H1 (cell line): ENCODE results near the gene PCNX1. TPM values are rescaled to one million over a fixed set of nuclear protein-coding genes. Genes with fewer than 3 reads are reported as not detected.

Source experiments
- CTCF ChIA-PET: fragments of 300-600 bp; sonication (Branson Sonifier 250); formaldehyde crosslinking; loops from one replicate; lab custom pipeline; 2021; ENCODE audit not compliant: partially characterized antibody; lab: Charles Lee
- POLR2A ChIA-PET: fragments of 300-600 bp; sonication (Branson Sonifier 250); formaldehyde crosslinking; loops from one replicate; lab custom pipeline; 2021; ENCODE audit warnings: inconsistent platforms; ENCODE audit not compliant: partially characterized antibody; lab: Charles Lee
- DNase-seq, 2 experiments: peaks; one replicate each; pipeline versions ENCODE4 v3.0.0 to v3.0.0-alpha.2; 2010 to 2022; ENCODE audit warnings: low spot score in 2 of 2, low read depth in 1 of 2, mixed read lengths in 1 of 2
- FAIRE-seq: peaks from 2 replicates; lab custom pipeline; 2011; peaks lifted over from hg19 to GRCh38; lab: Jason Lieb, UNC
- H2AFZ ChIP-seq: 2 replicates; pipeline ENCODE4 v1.8.1; 2012; ENCODE audit warnings: low read length, inconsistent platforms
- H2AK5ac ChIP-seq: 2 replicates; pipeline ENCODE4 v1.6.1; 2013; ENCODE audit warnings: low read depth, low read length
- H2BK120ac ChIP-seq: replicated peaks from 2 replicates; pipeline ENCODE3; 2013; ENCODE audit warnings: low read depth, low read length, inconsistent platforms
- H2BK12ac ChIP-seq: 2 replicates; pipeline ENCODE4 v1.6.1; 2013; ENCODE audit warnings: low read depth, low read length
- H2BK15ac ChIP-seq: 2 replicates; pipeline ENCODE4 v1.6.1; 2013; ENCODE audit warnings: low read length
- H2BK20ac ChIP-seq: 2 replicates; pipeline ENCODE4 v1.6.1; 2013; ENCODE audit warnings: low read length
- H2BK5ac ChIP-seq: 2 replicates; pipeline ENCODE4 v1.6.1; 2013; ENCODE audit warnings: low read depth, low read length
- H3K14ac ChIP-seq: 2 replicates; pipeline ENCODE4 v1.6.1; 2013; ENCODE audit warnings: inconsistent platforms; ENCODE audit not compliant: insufficient read length
- H3K18ac ChIP-seq: 2 replicates; pipeline ENCODE4 v1.6.1; 2013; ENCODE audit warnings: low read length; ENCODE audit errors: extremely low read depth
- H3K23ac ChIP-seq: 2 replicates; pipeline ENCODE4 v1.6.1; 2013; ENCODE audit warnings: inconsistent platforms; ENCODE audit not compliant: insufficient read length
- H3K23me2 ChIP-seq: 2 replicates; pipeline ENCODE4 v1.6.1; 2013; ENCODE audit warnings: low read depth, low read length
- H3K27ac ChIP-seq: 2 replicates; pipeline ENCODE4 v1.6.1; 2011; ENCODE audit warnings: low read depth, low read length, inconsistent platforms
- H3K27me3 ChIP-seq, 4 experiments: replicated peaks in 1 of 4; 1 replicate in 1 of 4; 2 replicates in 3 of 4; pipeline versions ENCODE4 v1.6.1 to v1.8.1; 2011 to 2013; ENCODE audit warnings: low read length in 3 of 4, mild to moderate bottlenecking in 3 of 4, inconsistent platforms in 2 of 4, mixed read lengths in 2 of 4, moderate library complexity in 1 of 4; ENCODE audit not compliant: control insufficient read depth in 3 of 4, insufficient read depth in 3 of 4; ENCODE audit errors: extremely low read depth in 1 of 4
- H3K36me3 ChIP-seq, 4 experiments: 2 replicates each; pipeline versions ENCODE4 v1.6.1 to v1.8.1; 2011 to 2013; ENCODE audit warnings: mild to moderate bottlenecking in 4 of 4, low read length in 3 of 4, moderate library complexity in 2 of 4, control low read depth in 1 of 4, inconsistent platforms in 1 of 4; ENCODE audit not compliant: insufficient read depth in 4 of 4, control insufficient read depth in 2 of 4
- H3K4ac ChIP-seq: replicated peaks from 2 replicates; pipeline ENCODE3; 2013; ENCODE audit warnings: low read length, low read depth, mixed read lengths, inconsistent platforms; ENCODE audit not compliant: insufficient read length
- H3K4me1 ChIP-seq, 4 experiments: replicated peaks in 1 of 4; 1 replicate in 1 of 4; 2 replicates in 3 of 4; pipeline versions ENCODE4 v1.6.1 to v1.8.1; 2011 to 2013; ENCODE audit warnings: low read length in 3 of 4, inconsistent platforms in 2 of 4, mixed read lengths in 1 of 4; ENCODE audit not compliant: insufficient read depth in 4 of 4, control insufficient read depth in 3 of 4
- H3K4me2 ChIP-seq, 2 experiments: 2 replicates each; pipeline versions ENCODE4 v1.6.1 to v1.8.1; 2011 to 2013; ENCODE audit warnings: low read depth in 2 of 2, low read length in 2 of 2, control low read depth in 1 of 2, inconsistent platforms in 1 of 2, mild to moderate bottlenecking in 1 of 2; ENCODE audit not compliant: insufficient read depth in 1 of 2
- H3K4me3 ChIP-seq, 4 experiments: fragments of 200-600, 300-600 bp in 1 of 4; sonication (generic), shearing (Covaris generic), sonication (Bioruptor Twin) in 1 of 4; 2 replicates each; pipeline versions ENCODE4 v1.5.1 to v1.8.1; 2011 to 2016; ENCODE audit warnings: low read length in 4 of 4, low read depth in 3 of 4, control low read depth in 2 of 4, inconsistent platforms in 2 of 4, mild to moderate bottlenecking in 2 of 4, mixed read lengths in 1 of 4, moderate library complexity in 1 of 4; ENCODE audit not compliant: insufficient read depth in 2 of 4; ENCODE audit errors: extremely low read depth in 1 of 4
- H3K56ac ChIP-seq: replicated peaks from 2 replicates; pipeline ENCODE3; 2013; ENCODE audit warnings: low read depth, mild to moderate bottlenecking, mixed read lengths, low read length, inconsistent platforms; ENCODE audit not compliant: insufficient read length
- H3K79me1 ChIP-seq: 2 replicates; pipeline ENCODE4 v1.6.1; 2013; ENCODE audit warnings: low read depth, low read length, control low read depth
- H3K79me2 ChIP-seq, 2 experiments: 2 replicates each; pipeline versions ENCODE4 v1.6.1 to v1.8.1; 2012 to 2013; ENCODE audit warnings: low read length in 2 of 2, mild to moderate bottlenecking in 2 of 2, inconsistent platforms in 1 of 2; ENCODE audit not compliant: insufficient read depth in 2 of 2, control insufficient read depth in 1 of 2
- H3K9ac ChIP-seq, 4 experiments: replicated peaks in 1 of 4; 1 replicate in 1 of 4; 2 replicates in 3 of 4; pipeline versions ENCODE4 v1.6.1 to v1.8.1; 2011 to 2013; ENCODE audit warnings: low read depth in 3 of 4, low read length in 3 of 4, control low read depth in 2 of 4, mild to moderate bottlenecking in 2 of 4, moderate library complexity in 2 of 4, inconsistent platforms in 1 of 4; ENCODE audit errors: extremely low read depth in 1 of 4
- H3K9me3 ChIP-seq, 2 experiments: 2 replicates each; pipeline versions ENCODE4 v1.6.1 to v1.8.1; 2012 to 2013; ENCODE audit warnings: mild to moderate bottlenecking in 2 of 2, moderate library complexity in 2 of 2, control low read depth in 1 of 2, inconsistent platforms in 1 of 2, low read depth in 1 of 2, low read length in 1 of 2, mixed read lengths in 1 of 2; ENCODE audit not compliant: insufficient read depth in 2 of 2
- H4K20me1 ChIP-seq, 2 experiments: replicated peaks in 1 of 2; 2 replicates each; pipeline versions ENCODE3 to v1.8.1; 2011 to 2013; ENCODE audit warnings: inconsistent platforms in 2 of 2, low read length in 2 of 2, mild to moderate bottlenecking in 1 of 2; ENCODE audit not compliant: insufficient read depth in 2 of 2, control insufficient read depth in 1 of 2
- H4K5ac ChIP-seq: 2 replicates; pipeline ENCODE4 v1.6.1; 2013; ENCODE audit warnings: low read length, low read depth, mixed read lengths, inconsistent platforms; ENCODE audit not compliant: insufficient read length
- H4K8ac ChIP-seq: 2 replicates; pipeline ENCODE4 v1.8.0; 2013; ENCODE audit warnings: mild to moderate bottlenecking, moderate library complexity, low read length, inconsistent platforms; ENCODE audit not compliant: insufficient read depth; ENCODE audit errors: extremely low read depth
- H4K91ac ChIP-seq: replicated peaks from 2 replicates; pipeline ENCODE3; 2013; ENCODE audit warnings: low read length, mixed read lengths, inconsistent platforms; ENCODE audit not compliant: insufficient read length
- FOSL1 ChIP-seq: IDR thresholded peaks from 2 replicates; pipeline ENCODE4 v1.6.1; 2011; ENCODE audit warnings: mild to moderate bottlenecking, low read depth, low read length, moderate library complexity; ENCODE audit not compliant: insufficient read depth
- WGBS, 2 experiments: shearing (Covaris generic) in 1 of 2; methylation state at CpG; one replicate each; pipeline versions ENCODE4 v1.1.6 to v1.1.7; 2013 to 2015; ENCODE audit warnings: low lambda C conversion rate in 2 of 2, mixed read lengths in 2 of 2, inconsistent platforms in 1 of 2, low coverage in 1 of 2, missing lambda C conversion rate in 1 of 2; ENCODE audit not compliant: insufficient replicate concordance in 2 of 2, insufficient coverage in 1 of 2, insufficient read length in 1 of 2; ENCODE audit errors: extremely low coverage in 1 of 2, missing lambda C conversion rate in 1 of 2; 5-methylcytosine and 5-hydroxymethylcytosine counted together
- polyA plus RNA-seq, 7 experiments: library from polyadenylated mRNA; depleted of rRNA in 3 of 7; stranded (reverse) in 5 of 7; unstranded in 2 of 7; fragments of >200 nt in 5 of 7; fragments of 200-250 nt in 2 of 7; gene quantifications; 1 replicate in 5 of 7; 2 replicates in 1 of 7; 4 replicates in 1 of 7; pipeline versions ENCODE4 v1.2.1 to v1.2.3, GENCODE V29; 2011 to 2013; ENCODE audit warnings: missing spikeins in 2 of 7, mixed read lengths in 2 of 7
- total RNA-seq: library from RNA; stranded (reverse); fragmentation: NEBNext Ultra II Directional; extraction: Animal tissue kit (Norgen Biotek cat#: 25700); gene quantifications from 2 replicates; pipeline ENCODE4 v1.2.1, GENCODE V29; 2021

Gene PCNX1
- total and polyA plus RNA-seq, 2 of the 8 experiments (the other 6 are each of a cell fraction or from before 2014, with no cell fraction given): 37.7 to 53.2 TPM

- Histone ChIP-seq H3K4me2 (no peak overlapping the region), H4K8ac (no peak overlapping the region), H2AK5ac (no peak overlapping the region), H3K27ac (no peak overlapping the region), H2BK12ac (no peak overlapping the region), H3K79me2 (no peaks in the 10 kb centered on the region), H3K4me3 (no peak overlapping the region), H4K5ac (no peak overlapping the region), H3K23me2 (no peaks in the 10 kb centered on the region), H3K14ac (no peak overlapping the region), H3K23ac (no peak overlapping the region), H3K27me3 (no peaks in the 10 kb centered on the region), H2BK20ac (no peak overlapping the region), H4K20me1 (no peaks in the 10 kb centered on the region), H3K9me3 (no peaks in the 10 kb centered on the region), H3K36me3 (no peaks in the 10 kb centered on the region), H2BK5ac (no peak overlapping the region), H3K18ac (no peak overlapping the region), H3K9ac (no peak overlapping the region), H3K79me1 (no peaks in the 10 kb centered on the region), H3K4me1 (peaks cover 0 to 7% (median 3%) of the 10 kb centered on the region in 4 experiments; a peak in 4 of 7 replicates), H4K91ac (no peak overlapping the region), H2AFZ (no peak overlapping the region), H3K56ac (no peak overlapping the region), H2BK120ac (no peak overlapping the region), H3K4ac (no peak overlapping the region), H2BK15ac (no peak overlapping the region)
- ChIA-PET CTCF (interaction anchor here (0.7 to 2.7 kb wide), 14 partner anchors 8 to 122 kb away, joined by 3 to 11 read pairs (median 3); partner anchors contain the start of gene PCNX1), POLR2A (interaction anchor here (1.2 kb wide), 1 partner anchor 67 kb away, joined by 3 read pairs; no protein-coding TSS in a partner anchor)
- FAIRE-seq (no peak), DNase-seq (no peak)
- WGBS, 2 experiments: 89% methylated on average over 1 of the region's 1 CpG; no CpG with 5 or more reads in 1 of the 2 experiments
- TF ChIP-seq FOSL1: no peak
Observed at GRCh38 chr14:70888681-70889175, 18.5 kb upstream of the PCNX1 start.
